GM10266 (cell line): Measurements from ENCODE around the gene ATP13A2.

Source experiments
- DNase-seq: peaks from one replicate; pipeline ENCODE4 v3.0.0; 2012; ENCODE audit errors: extremely low spot score
- TF ChIP-seq, protein P1 (sequence below): IDR thresholded peaks from 2 replicates; pipeline ENCODE4 v1.5.1; 2012; ENCODE audit warnings: mild to moderate bottlenecking, low read depth; ENCODE audit not compliant: control insufficient read depth, insufficient read depth; ENCODE audit errors: missing control alignments

Gene ATP13A2

DNA sequence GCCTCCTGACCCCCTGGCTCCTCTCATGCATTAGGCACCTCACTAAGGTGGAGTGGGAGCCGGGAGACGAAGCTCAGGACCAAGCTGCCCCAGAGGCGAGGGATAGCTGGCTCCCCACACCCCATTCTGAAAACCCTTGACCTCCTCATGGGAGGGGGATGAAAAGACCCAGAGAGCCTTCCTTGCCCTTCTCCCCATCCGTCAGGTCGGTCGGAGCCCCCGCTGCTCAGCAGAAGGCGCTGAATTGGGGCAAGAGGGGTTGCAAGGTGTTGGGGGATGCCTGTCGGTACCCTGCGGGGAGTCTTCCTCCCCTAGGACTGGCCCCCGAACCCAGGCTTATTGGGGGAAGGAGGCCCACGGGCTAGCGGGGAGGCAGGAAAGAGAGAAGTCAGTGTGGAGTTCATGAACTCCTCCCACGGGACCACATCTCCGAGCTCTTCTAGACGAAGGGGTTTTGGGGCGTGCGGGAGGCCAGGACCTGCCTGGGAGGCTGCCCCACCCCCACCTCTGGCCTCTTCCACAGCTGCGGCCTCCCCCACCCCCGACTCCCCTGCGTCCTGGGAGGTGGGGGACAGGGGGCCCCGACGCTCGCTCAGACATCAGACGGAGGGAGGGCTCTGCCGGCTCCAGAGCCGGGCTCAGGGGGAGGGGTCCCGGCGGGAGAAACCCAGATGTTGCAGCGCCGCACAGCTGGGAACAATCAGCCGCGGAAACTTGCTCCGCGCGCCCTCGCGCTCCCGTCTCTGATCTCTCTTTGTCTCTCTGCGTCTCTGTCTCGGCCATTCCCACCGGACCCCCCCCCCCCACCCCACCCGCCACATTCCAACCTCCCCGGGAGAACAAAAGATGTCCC is 32.0 kb downstream of the ATP13A2 start:
- no peak for DNase-seq
- TF ChIP-seq, protein P1, sequence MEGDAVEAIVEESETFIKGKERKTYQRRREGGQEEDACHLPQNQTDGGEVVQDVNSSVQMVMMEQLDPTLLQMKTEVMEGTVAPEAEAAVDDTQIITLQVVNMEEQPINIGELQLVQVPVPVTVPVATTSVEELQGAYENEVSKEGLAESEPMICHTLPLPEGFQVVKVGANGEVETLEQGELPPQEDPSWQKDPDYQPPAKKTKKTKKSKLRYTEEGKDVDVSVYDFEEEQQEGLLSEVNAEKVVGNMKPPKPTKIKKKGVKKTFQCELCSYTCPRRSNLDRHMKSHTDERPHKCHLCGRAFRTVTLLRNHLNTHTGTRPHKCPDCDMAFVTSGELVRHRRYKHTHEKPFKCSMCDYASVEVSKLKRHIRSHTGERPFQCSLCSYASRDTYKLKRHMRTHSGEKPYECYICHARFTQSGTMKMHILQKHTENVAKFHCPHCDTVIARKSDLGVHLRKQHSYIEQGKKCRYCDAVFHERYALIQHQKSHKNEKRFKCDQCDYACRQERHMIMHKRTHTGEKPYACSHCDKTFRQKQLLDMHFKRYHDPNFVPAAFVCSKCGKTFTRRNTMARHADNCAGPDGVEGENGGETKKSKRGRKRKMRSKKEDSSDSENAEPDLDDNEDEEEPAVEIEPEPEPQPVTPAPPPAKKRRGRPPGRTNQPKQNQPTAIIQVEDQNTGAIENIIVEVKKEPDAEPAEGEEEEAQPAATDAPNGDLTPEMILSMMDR: no peak

DNA sequence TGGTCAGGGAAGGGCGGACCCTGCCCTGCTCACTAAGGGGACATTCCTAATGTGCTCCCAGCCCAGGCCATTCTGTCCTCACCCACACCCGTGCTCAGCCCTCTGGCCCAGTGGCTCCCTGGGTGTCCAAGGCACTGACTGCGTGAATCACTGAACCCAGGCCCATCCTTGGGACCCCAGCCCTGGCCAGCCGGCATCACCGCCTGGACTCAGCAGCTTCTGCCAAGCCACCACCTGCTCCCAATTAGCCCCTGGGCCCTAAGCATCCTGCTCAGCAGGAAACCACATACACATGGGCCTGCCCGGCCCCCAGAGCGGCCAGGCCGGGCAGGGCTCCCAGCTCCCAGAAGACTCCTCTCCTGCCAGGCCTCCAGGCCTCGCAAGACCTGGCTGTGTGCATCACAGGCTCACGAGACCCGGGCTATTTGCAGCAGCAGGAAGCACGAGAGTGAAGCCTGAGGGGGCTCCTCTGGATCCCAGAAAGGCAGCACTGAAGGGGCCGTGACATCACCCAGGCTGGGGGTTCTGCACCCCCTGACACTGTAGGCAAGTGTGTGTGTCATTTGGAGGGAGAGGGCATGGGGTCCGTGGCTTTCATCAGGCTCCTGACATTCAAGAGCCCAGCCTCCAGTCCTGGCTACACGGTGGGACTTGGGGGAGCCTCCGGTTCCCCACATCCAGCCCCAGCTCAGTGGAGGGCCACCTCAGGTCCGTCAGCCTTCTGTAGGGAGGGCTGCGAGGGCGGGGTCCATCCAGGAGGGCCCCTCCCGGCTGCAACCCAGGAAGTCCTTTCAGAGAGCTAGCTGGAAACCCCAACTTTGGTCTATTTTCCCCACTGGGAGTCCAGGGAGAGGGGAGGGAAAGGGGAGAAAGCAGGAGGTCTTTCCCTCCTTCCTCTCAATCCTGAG is 32.9 kb downstream of the ATP13A2 start:
- DNase-seq: no peak
- TF ChIP-seq, protein P1: no peak

DNA sequence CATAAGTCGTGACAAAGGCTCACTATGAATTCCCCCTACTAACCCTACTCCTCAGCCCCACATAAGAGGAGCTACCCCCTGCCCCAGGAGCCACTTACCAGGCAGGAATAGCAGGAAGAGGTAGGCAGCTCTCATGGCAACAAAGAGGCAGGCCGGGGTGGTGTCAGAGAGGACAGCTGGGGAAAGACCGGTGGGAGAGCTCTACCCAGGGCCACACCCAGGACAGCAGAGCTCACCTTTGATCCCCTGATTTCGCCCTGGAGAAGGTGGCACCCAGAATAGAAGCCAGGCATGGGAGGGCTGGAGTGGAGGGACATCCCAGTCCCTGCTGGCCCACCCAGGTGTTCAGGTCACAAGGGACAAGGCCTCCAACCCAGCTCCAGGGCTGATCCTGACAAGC is 33.6 kb downstream of the ATP13A2 start:
- no peak for DNase-seq
- TF ChIP-seq, protein P1: no peak

DNA sequence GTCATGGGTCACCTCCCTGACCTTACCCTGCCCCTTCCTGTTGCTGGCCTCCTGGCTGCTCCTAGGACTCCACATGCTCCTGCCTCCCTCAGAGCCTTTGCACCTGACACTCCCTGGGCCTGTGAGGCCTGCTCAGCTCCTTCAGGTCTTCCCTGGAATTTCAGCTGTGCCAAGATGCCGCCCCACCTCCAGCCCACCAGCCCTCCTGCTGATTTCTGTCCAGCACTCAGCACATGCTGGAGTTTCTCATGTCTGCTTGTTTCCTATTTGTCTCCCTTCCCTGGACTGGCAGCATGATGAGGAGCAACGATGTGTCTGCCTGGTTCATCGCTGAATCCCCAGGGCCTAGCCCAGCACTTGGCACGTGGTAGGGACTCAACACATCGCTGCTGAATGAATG is 34.4 kb downstream of the ATP13A2 start:
- TF ChIP-seq, protein P1: no peak
- DNase-seq: no peak

DNA sequence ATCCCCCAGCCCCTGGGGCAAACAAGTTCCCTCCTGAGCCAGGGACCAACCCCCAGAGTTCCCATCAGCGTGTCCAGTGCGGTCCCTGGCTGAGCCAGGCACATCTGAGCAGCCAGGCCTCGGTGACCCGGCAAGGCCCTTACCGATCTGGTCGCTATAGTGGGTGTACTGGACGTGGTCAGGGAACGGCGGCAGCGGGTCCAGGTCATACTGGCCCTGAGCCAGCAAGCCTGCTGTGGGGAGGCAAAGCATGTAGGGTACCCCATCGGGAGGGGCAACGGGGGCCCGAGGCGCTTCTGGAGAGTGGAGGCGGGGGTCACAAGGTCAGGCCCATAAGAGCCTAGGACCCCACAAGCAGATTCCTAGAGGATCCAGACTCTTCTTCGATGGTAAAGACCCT is 34.8 kb downstream of the ATP13A2 start:
- no peak for DNase-seq
- TF ChIP-seq, protein P1: no peak

DNA sequence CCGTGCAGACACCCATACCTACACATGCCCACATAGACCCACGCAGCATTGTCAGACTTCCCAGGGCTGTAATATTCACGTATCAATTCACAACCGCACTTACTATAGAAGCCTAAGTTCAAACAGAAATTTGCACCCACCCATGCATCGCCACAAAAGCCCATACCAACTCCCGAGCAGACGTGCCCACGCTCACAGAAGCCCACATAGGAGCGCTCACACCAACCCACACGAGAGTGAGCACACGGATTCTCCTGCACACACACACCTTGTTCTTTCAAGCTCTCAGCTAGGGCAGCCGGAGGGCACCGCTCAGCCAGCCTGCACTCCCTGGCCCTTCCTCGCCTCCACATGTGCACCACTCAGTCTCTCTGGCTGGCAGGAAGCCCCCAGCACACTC is 35.9 kb downstream of the ATP13A2 start:
- DNase-seq: no peak

More for the DNA sequence above, 35.9 kb downstream of the ATP13A2 start:
- TF ChIP-seq, protein P1: no peak
